Measurements from ENCODE around the gene RAC2. TPM values are rescaled to one million over a fixed set of nuclear protein-coding genes. Genes with fewer than 3 reads are reported as not detected.

RAC2 gene
- total and polyA plus RNA-seq, 4 donors: 16.7 to 217 (median 55.2) TPM

DNA sequence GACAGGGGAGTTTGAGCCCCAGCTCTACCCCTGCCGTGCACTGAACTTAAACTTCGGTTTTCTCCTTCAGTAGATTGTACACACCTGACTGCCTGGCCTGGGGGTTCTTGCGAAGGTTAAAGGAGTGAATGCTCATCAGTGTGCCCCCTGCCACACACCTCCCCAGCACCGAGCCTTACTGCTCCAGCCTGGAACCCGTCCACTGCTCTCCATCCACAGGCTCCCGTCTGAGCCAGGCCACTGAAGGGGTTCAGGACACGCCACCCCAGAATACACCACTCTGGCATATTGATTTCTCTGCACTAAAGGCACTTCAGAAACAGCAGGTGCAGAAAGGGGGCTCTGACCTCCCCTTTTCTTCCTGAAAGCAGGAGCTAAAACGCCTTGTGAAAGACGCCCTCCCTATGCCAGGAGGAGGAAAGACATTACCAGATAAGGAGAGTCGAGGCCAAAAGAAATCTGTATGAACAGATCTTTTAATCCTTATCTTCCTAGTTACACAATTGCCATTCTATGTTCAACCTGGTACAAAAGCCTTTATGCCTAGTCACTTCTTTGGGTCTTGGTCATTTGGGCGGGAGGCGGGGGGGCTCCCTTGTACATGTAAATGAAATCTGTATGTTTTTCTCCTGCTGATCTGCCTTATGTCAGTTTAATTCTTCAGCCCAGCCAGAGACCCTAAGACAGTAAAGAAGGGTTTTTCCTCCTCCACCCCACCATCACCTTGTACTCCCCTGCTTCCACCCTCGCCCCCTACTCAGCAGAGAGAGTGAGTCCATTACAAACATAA is 29.9 kb downstream of the RAC2 start:
- H3K4me3 ChIP-seq: no peak overlapping the region
- TF ChIP-seq, protein P1, sequence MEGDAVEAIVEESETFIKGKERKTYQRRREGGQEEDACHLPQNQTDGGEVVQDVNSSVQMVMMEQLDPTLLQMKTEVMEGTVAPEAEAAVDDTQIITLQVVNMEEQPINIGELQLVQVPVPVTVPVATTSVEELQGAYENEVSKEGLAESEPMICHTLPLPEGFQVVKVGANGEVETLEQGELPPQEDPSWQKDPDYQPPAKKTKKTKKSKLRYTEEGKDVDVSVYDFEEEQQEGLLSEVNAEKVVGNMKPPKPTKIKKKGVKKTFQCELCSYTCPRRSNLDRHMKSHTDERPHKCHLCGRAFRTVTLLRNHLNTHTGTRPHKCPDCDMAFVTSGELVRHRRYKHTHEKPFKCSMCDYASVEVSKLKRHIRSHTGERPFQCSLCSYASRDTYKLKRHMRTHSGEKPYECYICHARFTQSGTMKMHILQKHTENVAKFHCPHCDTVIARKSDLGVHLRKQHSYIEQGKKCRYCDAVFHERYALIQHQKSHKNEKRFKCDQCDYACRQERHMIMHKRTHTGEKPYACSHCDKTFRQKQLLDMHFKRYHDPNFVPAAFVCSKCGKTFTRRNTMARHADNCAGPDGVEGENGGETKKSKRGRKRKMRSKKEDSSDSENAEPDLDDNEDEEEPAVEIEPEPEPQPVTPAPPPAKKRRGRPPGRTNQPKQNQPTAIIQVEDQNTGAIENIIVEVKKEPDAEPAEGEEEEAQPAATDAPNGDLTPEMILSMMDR (IDR thresholded peaks at IDR 0.05; ENCODE audit: control extremely low read depth, extremely low read depth): no peak
- H3K9ac ChIP-seq (ENCODE audit: insufficient read depth in 1 of 2, low read length in 2 of 2): no peak overlapping the region
- peaks cover 0 to 5% (median 0%) of the 10 kb centered on the region in 5 donors for H3K4me1 ChIP-seq (ENCODE audit: control insufficient read depth in 5 of 5, insufficient read depth in 5 of 5, low read length in 5 of 5)
- peaks cover 0 to 3% (median 0%) of the 10 kb centered on the region in 3 donors for H3K27me3 ChIP-seq (ENCODE audit: control insufficient read depth in 3 of 3, insufficient read depth in 3 of 3, low read length in 2 of 3)
- H3K27ac ChIP-seq (ENCODE audit: low read depth in 1 of 2, low read length in 1 of 2): no peak overlapping the region
- H3K36me3 ChIP-seq (ENCODE audit: control insufficient read depth in 4 of 4, insufficient read depth in 4 of 4, low read length in 4 of 4): no peaks in the 10 kb centered on the region
- DNase-seq: no peak
- no peak for ATAC-seq (ENCODE audit: insufficient read depth, low FRiP score)
- no peaks in the 10 kb centered on the region for H3K9me3 ChIP-seq (ENCODE audit: control insufficient read depth in 4 of 4, insufficient read depth in 3 of 4, low read length in 3 of 4)
- WGBS, 2 donors: 85 to 93% methylated on average over 13 of the region's 13 CpGs

DNA sequence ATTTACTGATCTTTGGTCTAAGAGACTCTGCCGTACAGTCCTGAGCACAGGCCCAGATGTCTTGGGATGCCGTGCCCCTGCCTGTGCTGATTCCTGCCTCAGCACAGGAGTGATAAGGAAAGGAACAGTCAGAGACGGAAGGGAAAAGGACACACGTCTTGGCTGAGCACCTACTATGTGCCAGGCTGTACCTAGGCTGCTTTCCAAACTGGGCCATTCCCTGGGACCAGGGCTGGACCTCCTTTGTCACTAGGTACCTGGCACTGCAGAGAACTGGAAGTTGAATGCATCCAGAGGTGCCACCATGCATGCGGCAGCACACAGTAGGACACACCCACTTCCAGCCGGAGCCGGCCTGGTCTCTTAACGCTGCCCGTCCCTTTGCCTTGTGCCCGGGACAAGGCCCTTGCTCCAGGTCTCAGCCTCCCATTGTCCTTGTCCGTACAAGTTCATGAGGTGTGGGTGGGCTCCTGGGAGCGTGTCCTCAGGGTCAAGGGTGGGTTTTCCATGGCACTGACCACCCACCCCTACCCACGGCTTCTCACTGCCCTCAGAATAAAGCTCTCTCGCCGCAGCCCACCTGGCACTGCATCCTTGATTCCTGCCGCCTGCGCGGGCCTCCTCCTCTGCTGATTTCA is 30.7 kb downstream of the RAC2 start:
- Histone ChIP-seq H3K9ac (ENCODE audit: insufficient read depth in 1 of 2, low read length in 2 of 2) (no peak overlapping the region), H3K4me3 (no peak overlapping the region), H3K4me1 (ENCODE audit: control insufficient read depth in 5 of 5, insufficient read depth in 5 of 5, low read length in 5 of 5) (peaks cover 0 to 5% (median 0%) of the 10 kb centered on the region in 5 donors), H3K27ac (ENCODE audit: low read depth in 1 of 2, low read length in 1 of 2) (no peak overlapping the region), H3K9me3 (ENCODE audit: control insufficient read depth in 4 of 4, insufficient read depth in 3 of 4, low read length in 3 of 4) (no peaks in the 10 kb centered on the region), H3K36me3 (ENCODE audit: control insufficient read depth in 4 of 4, insufficient read depth in 4 of 4, low read length in 4 of 4) (no peaks in the 10 kb centered on the region), H3K27me3 (ENCODE audit: control insufficient read depth in 3 of 3, insufficient read depth in 3 of 3, low read length in 2 of 3) (peaks cover 0 to 3% (median 0%) of the 10 kb centered on the region in 3 donors)
- WGBS, 2 donors: 91 to 92% methylated on average over 18 of the region's 18 CpGs
- ATAC-seq (ENCODE audit: insufficient read depth, low FRiP score) (no peak), DNase-seq (no peak)
- TF ChIP-seq, protein P1 (IDR thresholded peaks at IDR 0.05; ENCODE audit: control extremely low read depth, extremely low read depth): no peak

DNA sequence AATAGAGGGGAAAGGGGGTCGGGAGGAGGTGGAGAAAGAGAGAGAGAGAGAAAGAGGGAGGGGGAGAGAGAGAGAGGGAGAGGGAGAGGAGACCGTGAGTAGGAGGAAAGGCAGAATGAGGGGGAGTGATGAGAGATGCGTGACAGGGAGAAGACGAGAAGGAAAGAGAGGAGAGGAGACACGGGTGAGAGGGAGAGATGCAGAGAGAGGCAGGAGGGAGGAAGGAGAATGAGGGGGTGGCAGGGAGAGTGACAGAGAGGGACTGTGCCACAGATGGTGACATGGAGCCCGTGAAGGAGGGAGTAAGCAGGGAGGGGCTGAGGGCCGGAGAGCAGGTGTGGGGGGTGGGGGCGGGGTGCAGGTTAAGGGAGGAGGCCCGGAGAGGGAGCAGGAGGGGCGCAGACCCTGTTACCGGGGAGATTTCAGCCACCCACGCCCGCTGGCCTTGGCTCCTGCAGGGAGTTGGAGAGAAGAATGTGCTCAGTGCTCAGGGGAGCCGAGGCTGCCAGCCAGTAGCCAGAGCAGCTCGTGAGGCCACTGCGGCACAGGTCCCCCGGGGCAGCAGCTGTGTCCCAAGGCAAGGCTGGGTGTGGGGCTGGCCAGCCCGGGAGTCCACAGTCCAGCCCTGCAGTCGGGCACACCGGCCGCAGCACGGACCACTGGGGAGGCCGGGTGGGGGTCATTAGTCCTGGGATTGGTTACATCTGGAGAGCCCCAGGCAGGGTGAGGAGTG is 31.7 kb downstream of the RAC2 start, which contains the start of gene SSTR3:
SSTR3 (minus strand) TSS at position 304 of the 733 bp plus-strand sequence. CDS start 4,674 bp downstream, outside the sequence.
- ATAC-seq (ENCODE audit: insufficient read depth, low FRiP score): no peak
- H3K27me3 ChIP-seq (ENCODE audit: control insufficient read depth in 3 of 3, insufficient read depth in 3 of 3, low read length in 2 of 3): peaks cover 0 to 3% (median 0%) of the 10 kb centered on the region in 3 donors
- DNase-seq: no peak

More for the DNA sequence above, 31.7 kb downstream of the RAC2 start, which contains the start of gene SSTR3:
- no peak within 1 kb of the TSS for H3K9ac ChIP-seq (ENCODE audit: insufficient read depth in 1 of 2, low read length in 2 of 2)
- no peaks in the 10 kb centered on the region for H3K9me3 ChIP-seq (ENCODE audit: control insufficient read depth in 4 of 4, insufficient read depth in 3 of 4, low read length in 3 of 4)
- peaks cover 0 to 5% (median 0%) of the 10 kb centered on the region in 5 donors for H3K4me1 ChIP-seq (ENCODE audit: control insufficient read depth in 5 of 5, insufficient read depth in 5 of 5, low read length in 5 of 5)
- no peak within 1 kb of the TSS for H3K4me3 ChIP-seq
- no peak within 1 kb of the TSS for H3K27ac ChIP-seq (ENCODE audit: low read depth in 1 of 2, low read length in 1 of 2)
- 37 to 63% methylated on average over 23 of the region's 23 CpGs for WGBS, 2 donors
- TF ChIP-seq, protein P1 (IDR thresholded peaks at IDR 0.05; ENCODE audit: control extremely low read depth, extremely low read depth): no peak
- H3K36me3 ChIP-seq (ENCODE audit: control insufficient read depth in 4 of 4, insufficient read depth in 4 of 4, low read length in 4 of 4): no peaks in the 10 kb centered on the region

Data from lung (tissue), 12 donors.